ENCODE data around the gene VHLL. TPM values are rescaled to one million over a fixed set of nuclear protein-coding genes. Genes with fewer than 3 reads are reported as not detected.

Gene VHLL
- total and polyA plus RNA-seq, 4 donors: 0.67 TPM; not detected in 3

GRCh38 chr1:156337888-156338179 lies 38.7 kb upstream of the VHLL start:
- Histone ChIP-seq H3K4me1 (ENCODE audit: control insufficient read depth in 4 of 4, insufficient read depth in 4 of 4, low read length in 3 of 4) (peaks cover 0 to 17% (median 13%) of the 10 kb centered on the region in 4 donors), H3K9ac (ENCODE audit: low read depth in 1 of 2, low read length in 2 of 2) (peak overlapping the region; percentile 90 to 99), H3K27me3 (ENCODE audit: control insufficient read depth in 4 of 4, insufficient read depth in 4 of 4, low read length in 3 of 4) (no peaks in the 10 kb centered on the region), H3K36me3 (ENCODE audit: control insufficient read depth in 4 of 4, insufficient read depth in 3 of 4, low read depth in 1 of 4, low read length in 3 of 4) (peaks cover under 1 to 23% (median 17%) of the 10 kb centered on the region in 4 donors), H3K4me3 (ENCODE audit: low read depth in 1 of 3, low read length in 3 of 3) (peak overlapping the region; percentile 71 to 100 (median 85)), H3K27ac (ENCODE audit: low read depth in 1 of 2, low read length in 2 of 2) (peak overlapping the region; percentile 80 to 87), H3K9me3 (ENCODE audit: control insufficient read depth in 4 of 4, low read length in 3 of 4) (no peaks in the 10 kb centered on the region)
- TF ChIP-seq JUND (IDR thresholded peaks at IDR 0.05) (no peak), NR2F2 (IDR thresholded peaks at IDR 0.05) (no peak), RXRA (IDR thresholded peaks at IDR 0.05) (no peak), ATF3 (IDR thresholded peaks at IDR 0.05) (no peak), ZBTB33 (IDR thresholded peaks at IDR 0.05) (no peak), REST (IDR thresholded peaks at IDR 0.05) (no peak), HNF4A (conservative IDR thresholded peaks at IDR 0.05) (no peak), EGR1 (IDR thresholded peaks at IDR 0.05; ENCODE audit: low read depth in 2 of 2) (no peak), YY1 (IDR thresholded peaks at IDR 0.05) (no peak), HNF4G (IDR thresholded peaks at IDR 0.05) (no peak), CTCF (IDR thresholded peaks at IDR 0.05; ENCODE audit: low read depth, low read length, missing input control) (no peak), TAF1 (conservative IDR thresholded peaks at IDR 0.05) (no peak), RAD21 (IDR thresholded peaks at IDR 0.05) (no peak), GABPA (IDR thresholded peaks at IDR 0.05 in 1 of 2, conservative IDR thresholded peaks at IDR 0.05 in 1 of 2) (no peak), FOXA1 (IDR thresholded peaks at IDR 0.05) (no peak), FOXA2 (IDR thresholded peaks at IDR 0.05) (no peak), MAX (IDR thresholded peaks at IDR 0.05) (no peak)
- DNase-seq (ENCODE audit: low spot score): no peak
- under 1% methylated on average over 14 of the region's 14 CpGs for WGBS
